GM12801 (cell line): ENCODE results near the gene COL9A3.

Experiments
- CTCF ChIP-seq: IDR thresholded peaks from one replicate; pipeline ENCODE4 v1.5.1; 2011; ENCODE audit warnings: control low read depth; ENCODE audit not compliant: insufficient read length; ENCODE audit errors: extremely low read depth

Gene COL9A3

GRCh38 chr20:62825333-62825985 lies 8.6 kb downstream of the COL9A3 start:
- TF ChIP-seq CTCF: no peak

GRCh38 chr20:62825986-62826645 lies 9.3 kb downstream of the COL9A3 start:
- TF ChIP-seq CTCF: no peak

- no peak for TF ChIP-seq CTCF
These were observed 9.9 kb downstream of the COL9A3 start for GRCh38 chr20:62826646-62827310.

GRCh38 chr20:62827311-62828038 lies 10.6 kb downstream of the COL9A3 start:
- no peak for TF ChIP-seq CTCF

- TF ChIP-seq CTCF: no peak
These were observed 11.2 kb downstream of the COL9A3 start for GRCh38 chr20:62828051-62828450.

GRCh38 chr20:62828511-62829230 lies 11.8 kb downstream of the COL9A3 start:
- TF ChIP-seq CTCF: no peak
